GM19238 (cell line): ENCODE data around the gene PPOX.
A peak's percentile ranks its signal among the peaks of the same experiment; 100 is the strongest.

Experiments used
- DNase-seq: peaks from one replicate; pipeline ENCODE4 v3.0.0; 2011; ENCODE audit warnings: low spot score; ENCODE audit not compliant: insufficient read length

PPOX gene

DNA sequence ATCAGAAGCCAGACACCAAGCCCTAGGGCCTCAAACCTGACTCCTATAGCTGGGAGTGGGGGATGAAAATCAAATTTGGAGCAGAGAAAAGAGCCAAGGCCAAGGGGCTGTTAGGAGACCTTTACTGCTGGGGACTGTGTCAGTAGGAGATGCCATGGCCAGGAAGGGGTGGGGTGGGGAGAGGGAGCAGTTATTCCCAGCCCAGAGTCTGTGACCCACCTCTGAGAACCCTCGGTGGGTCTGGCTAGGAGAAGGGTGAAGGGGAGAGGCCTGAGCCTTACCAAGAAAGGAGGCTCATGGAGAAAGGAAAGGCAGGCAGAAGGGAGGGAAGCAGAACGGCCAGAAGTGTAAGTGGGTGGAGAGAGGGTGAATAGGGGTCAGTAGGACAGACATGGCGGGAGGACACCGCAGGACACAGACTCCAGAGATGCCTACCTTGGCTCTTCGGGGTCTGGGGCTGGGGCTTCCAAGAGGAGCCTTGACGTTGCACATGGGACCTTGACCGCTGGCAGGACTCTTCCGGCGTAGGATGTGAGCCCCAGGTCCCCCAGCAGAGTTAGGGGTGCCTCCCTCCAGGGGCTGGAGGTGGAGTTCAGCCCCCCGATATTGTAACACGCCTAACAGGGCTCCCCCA, 31.5 kb downstream of the PPOX start:
- no peak for DNase-seq

DNA sequence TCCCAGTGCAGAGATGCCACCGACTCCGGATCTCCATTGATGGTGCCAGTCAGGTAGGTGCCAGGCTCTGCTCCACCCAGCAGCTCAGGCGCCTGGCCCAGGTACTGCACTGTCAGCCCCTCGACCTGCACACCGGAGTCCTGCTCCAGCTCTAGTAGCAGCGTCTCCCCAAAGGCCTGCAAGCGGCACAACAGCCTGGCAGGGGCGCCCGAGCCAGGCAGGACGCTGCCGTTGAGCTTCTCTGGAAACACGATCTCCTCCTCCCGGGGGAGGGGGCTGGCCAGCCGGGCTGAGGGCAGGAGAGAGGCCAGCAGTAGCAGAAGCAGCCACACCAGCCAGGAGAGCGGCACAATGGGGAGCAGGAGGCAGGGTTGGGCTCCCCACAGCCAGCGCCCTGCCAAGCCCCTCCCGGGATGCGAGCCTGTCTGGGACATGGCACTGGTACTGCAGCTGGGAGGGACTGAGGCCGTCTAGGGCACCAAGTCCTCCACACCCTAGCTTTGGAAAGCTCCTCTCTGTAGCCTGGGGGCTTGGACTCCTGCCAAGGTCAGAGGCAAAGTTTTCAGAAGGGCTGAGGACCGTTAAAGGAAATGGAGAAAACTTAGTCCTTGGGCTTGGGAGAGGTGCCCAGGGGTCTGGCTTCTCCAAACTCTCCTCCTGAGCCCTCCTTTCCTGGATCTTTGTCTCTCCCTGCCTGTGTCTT, 32.1 kb downstream of the PPOX start:
- no peak for DNase-seq

DNA sequence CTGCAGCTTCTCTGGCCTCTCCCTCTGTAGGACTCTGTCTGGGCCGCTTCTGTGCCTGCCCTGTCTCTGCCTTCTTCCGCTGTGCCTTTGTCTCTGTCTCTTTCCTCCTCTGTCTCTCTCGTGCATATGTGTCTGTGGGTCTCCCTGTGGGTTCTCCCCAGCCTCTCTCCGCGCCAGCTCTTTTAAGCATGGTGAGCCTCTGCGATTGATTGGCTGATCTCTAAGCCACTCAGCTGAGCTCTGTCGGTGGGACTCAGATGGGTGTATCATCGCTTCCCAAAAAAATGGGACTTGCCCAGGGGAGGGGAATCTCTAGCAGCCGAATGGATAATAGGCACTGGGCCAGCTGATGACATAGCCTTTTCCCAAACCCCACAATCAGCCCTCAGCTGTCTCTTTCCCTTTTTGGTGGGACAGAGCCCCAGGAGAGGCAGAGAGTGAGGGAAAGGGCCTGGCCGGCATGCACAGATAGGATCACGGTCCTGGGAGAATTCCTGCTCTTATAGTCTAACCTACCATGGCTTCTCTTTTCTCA, 32.7 kb downstream of the PPOX start, which contains the start of gene ADAMTS4:
Gene ADAMTS4 (minus strand): TSS at position 158 of the 535 bp plus-strand sequence. CDS start 427 bp downstream, outside the sequence.
- no peak for DNase-seq

DNA sequence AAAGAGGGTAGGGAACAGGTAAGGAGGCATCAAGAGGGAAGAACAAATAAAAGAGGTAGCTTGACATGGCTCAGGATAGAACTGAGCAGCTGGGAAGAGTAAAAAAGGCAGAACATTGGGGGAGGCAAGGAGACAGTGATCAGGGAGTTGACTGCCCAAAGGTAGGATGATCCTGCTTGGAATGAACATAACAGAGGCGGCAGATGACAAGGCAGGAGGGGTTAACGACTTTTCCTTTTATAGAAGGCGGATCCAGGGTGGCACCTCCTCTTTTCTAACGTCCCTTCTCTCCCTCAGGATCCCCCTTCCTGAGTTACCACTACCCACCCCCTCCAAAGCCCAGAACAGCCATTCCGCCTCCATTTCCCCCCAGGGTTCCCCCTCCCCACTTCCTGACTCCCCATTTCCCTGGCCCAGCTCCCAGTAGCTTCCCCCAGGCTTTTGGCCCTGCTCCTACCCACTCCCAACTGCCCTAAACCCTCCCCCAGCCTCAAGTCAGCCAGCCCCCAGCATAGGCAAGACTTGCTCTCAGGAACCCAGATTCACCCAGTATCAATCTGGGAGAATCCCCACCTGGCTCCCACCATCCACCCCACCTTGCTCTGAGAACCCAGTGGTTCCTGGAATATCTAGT, 33.4 kb downstream of the PPOX start:
- DNase-seq = no peak

DNA sequence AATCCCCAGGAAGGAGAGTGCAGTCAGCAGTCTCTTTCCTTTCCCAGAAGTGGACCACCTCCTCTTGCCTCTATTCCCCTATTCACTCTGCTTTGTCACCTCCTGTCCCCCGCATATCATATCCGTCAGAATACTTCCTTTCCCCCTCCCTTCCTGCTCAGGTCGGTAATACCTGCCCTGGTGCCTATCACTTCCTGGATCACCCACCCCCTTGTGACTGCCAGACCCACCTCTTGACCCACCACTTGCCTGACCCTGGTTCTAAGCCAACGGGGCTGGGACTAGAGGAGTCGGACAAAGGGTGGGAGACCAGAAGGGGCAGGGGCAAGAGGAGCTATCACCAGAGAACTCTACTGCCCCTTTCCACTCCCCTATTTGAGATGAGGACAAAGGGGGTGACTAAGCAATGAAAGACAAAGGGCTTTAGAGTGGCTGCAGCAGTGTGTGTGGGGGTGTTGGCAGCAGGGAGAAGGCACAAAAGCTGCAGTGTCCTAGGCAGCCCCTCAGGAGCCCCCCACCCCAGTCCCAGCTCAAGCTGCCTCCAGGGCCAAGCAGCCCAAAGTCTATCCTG, 34.3 kb downstream of the PPOX start:
- no peak for DNase-seq

DNA sequence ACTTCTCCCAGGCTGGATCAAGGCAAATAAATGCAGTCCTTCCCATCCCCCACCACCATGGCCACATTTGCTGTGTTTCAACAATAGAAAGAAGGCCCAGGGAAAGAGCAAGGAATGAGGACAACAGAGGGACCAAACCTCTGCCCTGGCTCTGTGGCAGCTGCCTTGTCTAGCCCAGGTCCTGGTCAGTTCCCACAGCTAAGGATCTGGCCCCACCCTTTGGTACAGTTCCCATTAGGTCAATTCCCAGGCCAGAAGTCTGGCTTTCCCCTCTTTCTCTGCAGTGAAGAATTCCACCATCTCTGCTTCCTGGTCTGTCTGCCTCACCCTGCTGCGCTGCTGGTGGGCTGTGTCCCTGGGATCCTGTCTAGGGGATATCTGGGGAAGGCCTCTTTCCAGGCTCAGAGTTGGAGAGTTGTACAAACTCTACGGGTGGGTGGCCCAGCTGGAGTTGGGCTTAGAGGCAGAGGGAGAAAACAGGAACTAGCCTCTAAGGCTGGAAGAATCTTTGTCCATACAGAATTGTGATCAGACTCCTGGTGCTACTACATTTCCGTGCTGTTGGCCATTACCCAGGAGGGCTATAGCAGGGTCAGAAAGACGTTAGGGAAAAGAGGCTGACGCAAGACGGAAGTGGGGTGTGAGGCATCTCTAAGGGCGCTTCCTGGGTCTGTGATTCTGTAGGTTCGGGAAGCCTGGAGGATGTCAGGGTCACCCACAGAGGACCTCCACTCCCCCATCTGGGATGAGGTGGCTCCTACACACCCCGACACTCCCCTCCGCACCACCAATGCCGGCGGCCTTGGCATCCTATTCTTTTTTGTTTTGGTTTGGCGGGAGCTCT, 35.0 kb downstream of the PPOX start:
- no peak for DNase-seq

DNA sequence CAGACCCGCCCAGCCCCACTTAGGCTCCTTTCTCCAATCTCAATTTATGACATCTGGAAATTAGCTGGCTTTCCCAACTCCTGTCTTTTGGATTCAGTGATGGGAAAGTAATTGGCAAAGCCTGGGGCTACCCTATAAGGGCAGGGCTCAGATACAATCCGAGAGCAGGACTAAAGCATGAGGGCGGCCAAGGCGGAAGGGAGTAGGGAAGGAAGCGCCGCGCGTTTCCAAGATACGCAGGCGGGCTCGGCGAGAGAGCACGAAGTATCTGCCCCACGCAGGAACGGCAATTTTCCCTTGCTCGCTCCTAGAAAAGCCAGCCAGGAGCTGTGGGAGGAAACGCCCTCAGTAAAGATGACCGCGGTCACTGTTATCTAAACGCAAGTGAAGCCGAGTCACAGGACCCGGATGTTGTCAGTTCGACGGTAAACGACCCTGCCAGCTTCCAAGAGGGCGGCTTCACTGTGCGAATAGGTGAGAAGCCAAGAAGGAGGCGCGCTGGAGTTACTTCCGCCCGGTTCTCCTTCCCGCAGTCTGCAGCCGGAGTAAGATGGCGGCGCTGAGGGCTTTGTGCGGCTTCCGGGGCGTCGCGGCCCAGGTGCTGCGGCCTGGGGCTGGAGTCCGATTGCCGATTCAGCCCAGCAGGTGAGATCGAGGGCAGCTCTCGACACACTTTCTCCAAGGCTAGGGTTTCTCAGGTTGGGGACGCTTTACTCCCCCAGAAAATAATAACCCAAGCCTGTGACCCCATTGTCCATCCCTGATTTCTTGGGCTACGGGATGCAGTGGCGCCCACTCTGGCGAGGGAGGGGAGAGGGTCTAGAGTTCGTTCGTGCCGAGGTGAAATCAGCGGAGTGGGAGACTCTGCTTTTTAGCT, 35.8 kb downstream of the PPOX start, which contains the start of gene NDUFS2:
Gene NDUFS2 (plus strand): TSS at position 532 of the 877 bp plus-strand sequence. CDS start 19 bp downstream, at position 551.
- peak; percentile 96 for DNase-seq

DNA sequence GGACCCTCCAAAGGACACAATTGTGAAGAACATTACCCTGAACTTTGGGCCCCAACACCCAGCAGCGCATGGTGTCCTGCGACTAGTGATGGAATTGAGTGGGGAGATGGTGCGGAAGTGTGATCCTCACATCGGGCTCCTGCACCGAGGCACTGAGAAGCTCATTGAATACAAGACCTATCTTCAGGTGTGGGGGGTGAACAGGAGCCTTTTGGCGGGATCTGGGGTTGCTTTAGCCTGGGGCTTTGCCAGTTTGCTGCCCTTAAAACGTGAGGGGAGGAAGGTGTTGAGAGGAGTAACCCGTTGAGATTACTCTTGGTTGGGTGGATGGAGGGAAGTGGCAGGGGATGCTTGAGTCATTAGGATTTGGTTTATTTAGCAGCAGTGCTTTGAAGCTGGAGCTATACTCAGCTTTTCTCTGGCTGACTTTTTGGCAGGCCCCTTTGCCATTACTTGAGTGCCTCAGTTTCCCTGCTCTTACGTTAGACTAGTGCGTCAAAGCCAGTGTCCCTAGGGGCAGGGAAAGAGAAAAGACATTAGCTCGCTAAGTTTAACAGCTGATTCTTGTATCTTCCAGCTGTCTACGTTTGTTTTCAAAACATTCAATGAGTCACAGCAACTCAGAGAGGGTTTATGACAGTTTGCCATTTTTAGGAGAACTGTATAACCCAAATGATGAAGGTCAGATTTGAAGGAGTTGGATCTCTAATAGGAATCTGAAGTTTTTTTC, 40.4 kb downstream of the PPOX start:
- no peak for DNase-seq

DNA sequence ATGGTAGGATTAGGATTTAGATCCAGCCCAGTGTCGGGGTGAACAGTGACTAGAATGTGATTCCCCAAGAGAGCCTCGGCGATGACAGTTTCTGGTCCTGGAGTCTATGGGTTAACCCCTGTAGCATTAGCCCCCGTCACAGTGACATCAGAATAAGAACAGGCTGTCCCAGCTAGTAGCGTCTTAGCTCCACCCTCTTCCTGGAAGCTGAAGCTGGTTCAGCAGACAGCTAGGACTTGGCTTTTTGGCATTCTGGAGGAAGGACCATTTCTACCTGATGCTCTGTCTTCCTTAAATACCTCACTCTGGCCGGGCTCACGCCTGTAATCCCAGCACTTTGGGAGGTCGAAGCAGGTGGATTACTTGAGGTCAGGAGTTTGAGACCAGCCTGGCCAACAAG, 40.9 kb downstream of the PPOX start:
- no peak for DNase-seq

DNA sequence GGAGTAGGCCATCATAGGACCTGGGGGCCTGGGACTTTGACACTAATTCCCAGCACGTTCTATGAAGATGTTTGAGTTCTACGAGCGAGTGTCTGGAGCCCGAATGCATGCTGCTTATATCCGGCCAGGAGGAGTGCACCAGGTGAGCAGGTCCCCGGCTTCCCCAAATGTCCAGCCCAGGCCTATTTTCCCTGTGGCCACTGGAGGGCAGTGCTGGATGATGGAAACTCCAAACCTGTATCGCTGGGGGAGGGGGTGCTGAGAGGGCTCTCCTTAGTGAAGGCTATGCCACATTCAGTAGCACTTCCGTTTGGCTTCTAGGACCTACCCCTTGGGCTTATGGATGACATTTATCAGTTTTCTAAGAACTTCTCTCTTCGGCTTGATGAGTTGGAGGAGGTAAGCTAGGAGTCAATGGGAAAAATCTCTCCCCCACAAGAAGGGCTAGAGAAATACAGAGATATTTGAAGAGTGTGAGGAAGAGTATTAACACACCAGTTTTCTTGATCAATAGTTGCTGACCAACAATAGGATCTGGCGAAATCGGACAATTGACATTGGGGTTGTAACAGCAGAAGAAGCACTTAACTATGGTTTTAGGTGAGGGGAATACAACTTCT, 43.7 kb downstream of the PPOX start:
- peak; percentile 63 for DNase-seq

DNA sequence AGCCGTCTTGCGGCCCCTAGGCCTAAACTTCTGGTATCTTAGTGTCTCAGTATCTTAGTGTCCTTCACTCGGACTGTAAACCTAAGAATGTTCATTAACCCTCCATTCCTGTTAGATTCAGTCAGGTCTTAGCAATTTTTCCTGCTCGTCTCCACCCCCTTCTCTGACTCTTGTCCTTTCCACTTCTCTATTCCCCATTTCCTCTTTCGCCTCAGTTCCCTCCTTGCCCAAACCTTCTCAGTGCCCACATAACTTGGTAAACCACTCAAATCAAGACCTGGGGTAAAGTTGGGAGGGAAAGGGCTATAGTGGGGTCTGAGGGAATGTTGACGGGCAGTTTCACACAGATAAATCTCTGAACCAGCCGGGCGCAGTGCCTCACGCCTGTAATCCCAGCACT, 48.1 kb downstream of the PPOX start:
- DNase-seq = no peak

DNA sequence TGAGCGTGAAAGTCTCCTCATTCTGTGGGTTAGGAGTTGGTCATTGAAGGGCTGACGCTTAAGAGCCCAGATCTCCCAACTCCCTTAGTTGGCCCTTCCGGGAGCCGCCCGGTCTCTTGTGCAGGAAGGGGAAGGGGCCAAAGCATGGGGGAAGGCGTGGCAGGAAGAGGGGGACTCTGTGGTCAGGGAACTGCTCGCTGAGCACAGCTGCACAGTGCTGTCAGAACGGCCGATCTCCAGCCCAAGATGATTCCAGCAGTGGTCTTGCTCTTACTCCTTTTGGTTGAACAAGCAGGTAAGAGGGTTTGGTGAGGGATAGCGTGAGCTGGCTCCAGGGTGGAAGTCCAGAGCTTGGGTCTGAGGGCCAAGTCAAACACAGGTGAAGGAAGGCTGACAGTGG, 48.9 kb downstream of the PPOX start, which contains the start of gene FCER1G:
Gene FCER1G (plus strand): TSS at position 220 of the 400 bp plus-strand sequence. CDS start 27 bp downstream, at position 247.
- no peak for DNase-seq

DNA sequence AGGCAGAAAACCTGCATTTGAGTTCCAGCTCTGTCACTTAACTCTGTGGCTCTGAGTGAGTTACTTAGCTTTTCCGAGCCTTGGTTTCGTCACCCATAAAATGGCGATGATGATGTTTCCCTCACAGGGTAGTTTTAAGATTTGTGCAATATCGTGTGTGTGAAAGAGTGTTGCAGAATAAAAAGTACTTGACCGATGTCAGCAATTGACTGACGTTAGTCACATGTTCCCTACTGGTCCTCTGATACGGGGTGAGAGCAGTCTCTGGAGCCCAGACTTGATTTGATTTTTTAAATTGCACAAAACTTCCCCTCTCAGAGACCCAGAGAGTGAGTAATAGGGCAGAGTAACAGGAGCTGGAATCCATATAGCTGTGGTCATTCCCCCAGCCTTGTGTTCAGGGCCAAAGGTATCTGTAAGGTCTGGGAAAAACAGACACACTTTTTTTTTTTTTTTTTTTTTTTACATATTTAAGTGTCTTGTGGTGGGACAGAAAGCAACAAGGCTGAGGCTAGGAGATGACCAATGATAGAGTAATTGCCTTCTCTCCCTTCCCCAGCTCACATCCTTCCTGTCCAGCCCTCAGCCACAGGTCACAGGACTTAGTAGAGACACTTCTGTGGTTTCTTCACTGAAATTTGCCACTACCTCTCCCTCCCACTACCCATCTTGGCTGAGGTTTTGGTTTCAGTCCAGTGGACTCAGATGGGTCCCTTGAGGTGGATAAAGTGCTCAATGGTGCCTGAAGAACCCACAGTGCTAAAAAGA, 50.9 kb downstream of the PPOX start:
- peak; percentile 36 for DNase-seq

DNA sequence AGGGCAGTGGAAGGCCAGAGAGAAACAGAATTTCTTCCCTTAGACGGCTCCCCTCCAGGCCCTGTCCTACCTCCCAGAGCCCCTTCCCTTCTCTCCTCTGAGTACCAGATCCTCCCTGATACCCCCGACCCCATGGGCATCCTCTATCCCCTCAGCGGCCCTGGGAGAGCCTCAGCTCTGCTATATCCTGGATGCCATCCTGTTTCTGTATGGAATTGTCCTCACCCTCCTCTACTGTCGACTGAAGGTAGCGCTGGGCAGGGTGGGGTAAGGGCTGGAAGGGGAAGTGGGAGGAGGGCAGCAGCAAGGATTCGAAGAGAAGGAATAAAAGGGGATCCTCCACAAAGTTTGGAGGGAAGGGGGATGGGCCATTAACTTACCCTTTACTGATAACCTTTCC, 51.6 kb downstream of the PPOX start:
- no peak for DNase-seq

DNA sequence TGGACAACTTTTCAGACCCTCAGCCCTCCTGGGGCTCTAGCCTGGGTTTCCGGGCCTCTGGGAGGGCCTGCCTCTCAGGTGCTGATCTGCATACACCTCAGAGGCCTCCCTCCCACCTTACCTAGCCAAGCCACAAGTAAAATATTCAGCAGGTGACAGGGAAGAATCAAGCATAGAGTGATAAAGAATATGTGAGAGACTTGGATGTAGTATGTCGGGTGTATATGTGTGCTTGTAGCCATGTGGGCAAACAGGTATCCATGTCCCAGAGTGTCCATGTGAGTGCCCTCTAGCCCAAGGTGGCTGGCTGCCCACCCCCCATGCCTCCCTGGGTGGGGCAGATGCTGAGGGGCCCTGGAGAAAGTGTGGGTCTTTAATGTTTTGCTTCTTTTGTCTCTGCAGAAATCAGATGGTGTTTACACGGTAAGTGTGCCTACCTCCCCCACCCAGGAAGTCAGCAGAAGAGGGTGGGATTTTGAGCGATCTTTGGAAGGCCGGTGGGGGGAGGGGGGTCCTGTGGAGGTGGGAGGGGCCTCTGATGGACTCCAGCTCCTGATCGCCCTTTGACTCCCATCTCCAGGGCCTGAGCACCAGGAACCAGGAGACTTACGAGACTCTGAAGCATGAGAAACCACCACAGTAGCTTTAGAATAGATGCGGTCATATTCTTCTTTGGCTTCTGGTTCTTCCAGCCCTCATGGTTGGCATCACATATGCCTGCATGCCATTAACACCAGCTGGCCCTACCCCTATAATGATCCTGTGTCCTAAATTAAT, 52.3 kb downstream of the PPOX start:
- no peak for DNase-seq

DNA sequence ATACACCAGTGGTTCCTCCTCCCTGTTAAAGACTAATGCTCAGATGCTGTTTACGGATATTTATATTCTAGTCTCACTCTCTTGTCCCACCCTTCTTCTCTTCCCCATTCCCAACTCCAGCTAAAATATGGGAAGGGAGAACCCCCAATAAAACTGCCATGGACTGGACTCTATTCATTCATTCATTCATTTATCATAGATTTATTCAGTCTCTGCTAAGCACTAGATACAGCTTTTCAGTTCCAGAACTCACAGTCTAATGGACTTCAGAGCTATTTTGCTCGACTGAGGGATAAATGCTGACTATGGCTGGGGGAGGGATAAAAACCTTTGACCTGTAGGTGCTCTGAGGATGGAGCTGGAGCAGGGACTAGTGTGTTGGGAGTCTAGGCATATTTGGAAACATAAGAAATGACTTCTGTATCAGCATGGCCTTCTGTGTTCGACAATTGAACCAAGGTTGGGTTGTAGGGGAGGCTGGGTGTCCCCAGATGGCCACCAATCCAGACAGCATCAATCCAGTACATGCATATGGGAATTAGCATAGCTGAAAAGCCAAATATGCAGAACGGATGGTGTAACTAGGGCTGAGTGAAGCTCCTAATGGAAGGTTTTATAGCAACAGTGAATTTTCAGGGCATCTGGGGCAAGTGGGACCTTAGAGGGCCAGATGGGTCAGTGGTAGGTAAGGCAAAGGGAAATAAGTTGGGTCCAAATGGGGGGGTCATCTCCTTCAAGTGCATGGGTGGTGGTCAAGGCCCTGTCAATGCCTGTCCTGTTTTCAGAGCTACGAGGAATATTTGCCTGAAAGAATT, 53.1 kb downstream of the PPOX start:
- DNase-seq = no peak
